ENCODE data around the gene OPRD1.
"Not testable (repeated sequence)": the region's sequence is repeated elsewhere in the genome, so short reads cannot be mapped to it uniquely, and the experiment has no call there.

Gene OPRD1

DNA sequence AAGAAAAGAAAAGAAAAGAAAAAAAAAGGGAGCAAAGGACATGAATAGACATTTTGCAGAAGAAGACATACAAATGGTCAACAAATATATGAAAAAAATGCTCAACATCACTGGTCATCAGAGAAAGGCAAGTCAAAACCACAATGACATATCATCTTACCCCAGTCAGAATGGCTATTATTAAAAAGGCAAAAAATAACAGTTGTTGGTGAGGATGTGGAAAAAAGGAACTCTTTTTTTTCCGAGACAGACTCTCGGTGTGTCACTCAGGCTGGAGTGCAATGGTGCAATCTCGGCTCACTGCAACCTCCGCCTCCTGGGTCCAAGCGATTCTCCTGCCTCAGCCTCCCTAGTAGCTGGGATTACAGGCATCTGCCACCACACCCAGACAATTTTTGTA lies 63.2 kb downstream of the OPRD1 start:
- DNase-seq (ENCODE audit: low read depth, low spot score); H3K27ac ChIP-seq: not testable (repeated sequence)

GRCh38 chr1:28877132-28877781 lies 65.3 kb downstream of the OPRD1 start:
- peak; percentile 26 for DNase-seq (ENCODE audit: low read depth, low spot score)

DNA sequence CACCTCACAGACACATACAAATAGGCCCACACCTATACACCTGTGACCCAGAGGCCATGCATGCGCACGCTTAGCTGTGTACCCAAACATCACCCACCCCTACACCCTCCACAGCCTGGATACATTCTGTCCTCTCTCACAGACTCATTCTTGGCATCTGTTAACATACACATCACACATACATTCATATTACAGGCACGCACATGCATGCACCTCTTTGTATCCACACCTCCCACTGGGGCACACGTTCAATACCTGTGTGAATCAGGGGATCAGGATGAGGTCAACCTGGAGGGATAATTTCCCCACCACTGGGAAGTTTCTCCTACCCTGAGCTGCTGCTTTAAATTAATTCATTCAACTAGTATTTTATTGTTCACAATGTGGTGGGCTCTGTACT lies 66.8 kb downstream of the OPRD1 start:
- peak; percentile 12 for DNase-seq (ENCODE audit: low read depth, low spot score)
- H3K27ac ChIP-seq, result no peak overlapping the region

More at GRCh38 chr1:28877132-28877781, 65.3 kb downstream of the OPRD1 start:
- no peak overlapping the region for H3K27ac ChIP-seq

DNA sequence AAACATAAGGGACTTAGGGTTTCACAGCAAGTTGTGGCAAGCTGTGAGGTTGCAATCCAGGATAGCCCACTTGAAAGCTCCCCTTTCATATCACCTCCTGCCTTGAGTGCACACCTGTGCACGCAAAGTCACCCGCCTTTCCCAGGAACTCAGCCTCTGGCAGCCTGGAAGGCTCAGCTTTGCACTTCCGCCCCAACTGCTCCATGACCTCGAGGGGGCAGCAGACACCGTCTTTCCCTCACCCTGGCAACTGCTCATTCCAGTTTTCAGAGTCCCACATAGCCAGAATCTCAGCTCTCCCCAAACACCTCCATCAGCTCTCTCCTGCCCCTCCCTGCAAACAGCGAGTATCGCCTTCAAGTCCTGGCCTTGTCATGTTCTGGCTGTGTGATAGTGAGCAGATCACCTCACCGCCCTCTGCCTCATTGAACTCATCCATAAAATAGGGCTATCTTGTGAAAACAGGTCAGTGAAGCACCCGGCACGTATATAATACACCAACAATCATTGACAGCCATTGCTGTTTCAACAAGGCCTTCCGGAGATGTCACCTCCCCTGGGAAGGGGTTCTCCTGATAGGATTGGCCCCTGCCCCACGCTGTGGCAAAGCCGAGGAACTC lies 70.1 kb downstream of the OPRD1 start:
- DNase-seq (ENCODE audit: low read depth, low spot score), result peak; percentile 36
- no peak overlapping the region for H3K27ac ChIP-seq

DNA sequence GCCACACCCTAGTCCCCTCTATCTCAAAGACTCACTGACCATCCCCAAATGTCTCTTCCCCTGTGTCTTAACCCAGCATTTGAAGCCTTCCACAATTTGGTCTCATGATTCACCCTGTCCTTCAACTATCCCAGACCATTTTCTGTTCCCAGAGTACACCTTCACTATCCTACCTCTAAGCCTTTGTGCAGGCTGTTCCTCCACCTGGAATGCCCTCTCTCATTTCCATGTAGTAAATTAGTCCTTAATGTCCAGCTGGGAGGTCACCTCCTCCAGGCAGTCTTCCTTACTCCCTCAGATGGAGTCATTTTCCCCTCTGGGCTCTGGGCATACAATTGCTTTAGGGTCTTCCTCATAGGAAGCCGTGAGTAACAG lies 71.3 kb downstream of the OPRD1 start:
- H3K27ac ChIP-seq, result no peak overlapping the region
- no peak for DNase-seq (ENCODE audit: low read depth, low spot score)

GRCh38 chr1:28885472-28885877 lies 73.5 kb downstream of the OPRD1 start:
- DNase-seq (ENCODE audit: low read depth, low spot score), result no peak
- no peak overlapping the region for H3K27ac ChIP-seq

- H3K27ac ChIP-seq, result no peak overlapping the region
- no peak for DNase-seq (ENCODE audit: low read depth, low spot score)
These were observed 74.2 kb downstream of the OPRD1 start for GRCh38 chr1:28885977-28886730.

GRCh38 chr1:28886731-28887418 lies 74.9 kb downstream of the OPRD1 start:
- DNase-seq (ENCODE audit: low read depth, low spot score), result peak; percentile 31
- H3K27ac ChIP-seq, result no peak overlapping the region

GRCh38 chr1:28887419-28887834 lies 75.5 kb downstream of the OPRD1 start:
- no peak for DNase-seq (ENCODE audit: low read depth, low spot score)
- H3K27ac ChIP-seq, result no peak overlapping the region

DNA sequence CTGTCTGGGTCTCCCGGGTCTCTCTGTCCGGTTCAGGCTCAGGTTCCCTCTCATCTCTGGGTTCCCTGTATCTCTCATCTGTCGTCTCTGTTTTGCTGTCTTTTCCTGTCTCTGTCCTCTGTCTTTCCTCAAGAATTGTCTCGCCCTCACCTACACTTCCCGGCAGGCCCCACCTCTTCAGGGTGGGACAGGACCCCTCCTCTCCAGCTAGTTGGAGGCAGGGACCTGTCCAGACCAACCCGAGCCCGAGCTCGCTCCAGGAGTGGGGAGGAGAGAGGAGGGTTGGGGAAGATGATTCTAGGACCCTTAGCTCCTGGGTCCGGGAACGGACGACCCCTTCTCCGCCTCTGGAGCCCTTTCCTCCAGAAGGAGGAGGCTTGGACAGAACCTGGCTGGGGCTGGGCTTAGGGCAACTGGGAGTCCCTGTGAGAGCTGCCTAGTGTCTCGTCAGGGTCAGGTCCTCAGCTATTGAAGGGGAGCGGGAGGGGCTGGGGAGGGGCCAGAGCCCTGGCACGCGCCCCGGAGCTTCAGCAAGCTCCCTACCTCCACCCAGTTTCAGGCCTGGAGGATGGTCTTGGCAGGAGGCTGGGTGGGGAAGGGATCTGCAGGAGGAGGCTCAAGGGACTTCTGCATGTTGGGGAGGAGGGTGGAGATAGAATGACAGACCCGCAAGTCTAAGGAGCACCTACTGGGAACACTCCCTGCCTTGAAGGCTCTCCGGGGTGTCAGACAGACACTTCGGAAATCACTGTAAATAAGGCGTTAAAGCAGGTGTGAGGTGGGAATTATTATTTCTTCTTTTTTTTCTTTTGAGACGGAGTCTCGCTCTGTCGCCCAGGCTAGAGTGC lies 76.1 kb downstream of the OPRD1 start:
- H3K27ac ChIP-seq, result no peak overlapping the region

DNA sequence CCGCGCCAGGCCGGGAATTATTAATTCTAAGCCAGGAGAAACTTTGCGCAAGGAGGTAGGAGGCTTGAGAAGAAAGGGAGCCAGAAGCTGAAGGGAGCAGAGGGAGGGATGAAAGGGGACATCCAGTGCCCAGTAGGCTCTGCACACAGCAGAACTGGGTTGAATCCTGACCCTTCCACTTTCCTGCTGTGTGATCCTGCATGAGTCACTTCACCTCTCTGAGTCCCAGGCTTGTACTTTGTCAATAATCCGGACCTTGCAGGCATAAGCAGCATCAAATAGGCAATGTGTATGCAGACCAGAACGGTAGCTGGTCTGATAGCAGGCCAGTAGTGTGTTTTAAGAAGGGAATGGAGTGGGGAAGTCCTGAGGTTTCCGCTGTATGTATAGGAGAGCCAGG lies 76.9 kb downstream of the OPRD1 start:
- H3K27ac ChIP-seq, result no peak overlapping the region

More for the DNA sequence above, 76.1 kb downstream of the OPRD1 start:
- DNase-seq (ENCODE audit: low read depth, low spot score), result no peak

DNA sequence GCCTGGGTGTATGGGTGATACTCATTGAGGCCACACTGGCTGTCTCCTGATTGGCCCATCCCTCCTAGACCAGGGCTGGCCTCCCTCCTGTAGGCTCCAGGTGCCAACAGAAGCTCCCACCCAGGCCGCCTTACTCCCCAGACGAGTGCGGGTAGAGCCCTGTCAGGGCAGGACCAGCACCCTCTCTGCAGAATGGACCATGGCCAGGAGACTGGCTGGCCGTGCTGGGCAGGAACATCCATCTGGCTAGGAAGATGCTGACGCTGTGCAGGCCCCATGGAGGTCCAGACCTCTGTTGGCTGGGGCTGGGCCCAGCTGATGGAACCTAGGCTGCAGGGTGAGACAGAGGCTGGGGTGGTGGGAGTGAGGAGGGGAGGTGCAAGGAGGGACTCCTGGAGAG lies 77.4 kb downstream of the OPRD1 start:
- DNase-seq (ENCODE audit: low read depth, low spot score), result no peak
- no peak overlapping the region for H3K27ac ChIP-seq

More for the DNA sequence above, 76.9 kb downstream of the OPRD1 start:
- DNase-seq (ENCODE audit: low read depth, low spot score), result no peak

DNA sequence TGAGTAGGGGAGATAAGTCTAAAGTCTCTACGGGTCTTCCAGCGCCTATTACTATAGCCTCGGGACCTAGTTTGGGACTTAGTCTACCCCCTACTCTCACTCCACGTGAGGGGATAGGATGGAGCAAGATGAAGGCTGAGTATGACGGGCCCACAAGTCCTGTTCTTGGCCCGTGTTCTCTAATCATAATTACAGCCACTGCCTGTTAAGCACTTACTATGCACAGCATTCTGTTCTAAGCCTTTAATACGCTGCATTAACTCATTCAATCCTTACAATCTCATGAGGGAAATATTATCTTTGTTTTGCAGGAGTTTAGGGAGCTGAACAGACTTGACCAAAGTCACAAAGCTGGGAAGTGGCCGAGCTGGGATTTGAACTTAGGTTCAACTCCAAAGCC lies 78.5 kb downstream of the OPRD1 start:
- H3K27ac ChIP-seq, result no peak overlapping the region
- DNase-seq (ENCODE audit: low read depth, low spot score), result no peak

- no peak overlapping the region for H3K27ac ChIP-seq
- DNase-seq (ENCODE audit: low read depth, low spot score), result no peak
These were observed 78.9 kb downstream of the OPRD1 start for GRCh38 chr1:28890836-28891235.

DNA sequence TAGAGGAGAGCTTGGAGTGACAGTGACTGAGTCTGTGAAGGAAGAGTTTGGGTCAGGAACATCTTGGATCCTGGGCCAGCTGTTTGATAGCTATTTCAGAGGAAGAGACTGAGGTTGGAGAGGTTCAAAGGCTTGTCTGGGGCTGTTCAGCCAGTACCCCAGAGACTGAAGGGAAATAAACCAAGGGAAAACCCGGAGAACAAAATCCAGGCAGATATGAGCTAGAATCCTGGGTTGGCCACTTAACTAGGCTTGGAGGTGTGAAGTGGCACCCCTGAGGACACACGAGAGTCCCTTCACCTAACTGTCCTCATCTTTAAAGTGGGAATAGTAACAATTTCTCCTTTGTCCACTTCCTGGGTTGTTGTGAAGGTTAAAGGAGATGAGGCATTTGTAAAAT lies 79.3 kb downstream of the OPRD1 start:
- DNase-seq (ENCODE audit: low read depth, low spot score), result no peak
- no peak overlapping the region for H3K27ac ChIP-seq

DNA sequence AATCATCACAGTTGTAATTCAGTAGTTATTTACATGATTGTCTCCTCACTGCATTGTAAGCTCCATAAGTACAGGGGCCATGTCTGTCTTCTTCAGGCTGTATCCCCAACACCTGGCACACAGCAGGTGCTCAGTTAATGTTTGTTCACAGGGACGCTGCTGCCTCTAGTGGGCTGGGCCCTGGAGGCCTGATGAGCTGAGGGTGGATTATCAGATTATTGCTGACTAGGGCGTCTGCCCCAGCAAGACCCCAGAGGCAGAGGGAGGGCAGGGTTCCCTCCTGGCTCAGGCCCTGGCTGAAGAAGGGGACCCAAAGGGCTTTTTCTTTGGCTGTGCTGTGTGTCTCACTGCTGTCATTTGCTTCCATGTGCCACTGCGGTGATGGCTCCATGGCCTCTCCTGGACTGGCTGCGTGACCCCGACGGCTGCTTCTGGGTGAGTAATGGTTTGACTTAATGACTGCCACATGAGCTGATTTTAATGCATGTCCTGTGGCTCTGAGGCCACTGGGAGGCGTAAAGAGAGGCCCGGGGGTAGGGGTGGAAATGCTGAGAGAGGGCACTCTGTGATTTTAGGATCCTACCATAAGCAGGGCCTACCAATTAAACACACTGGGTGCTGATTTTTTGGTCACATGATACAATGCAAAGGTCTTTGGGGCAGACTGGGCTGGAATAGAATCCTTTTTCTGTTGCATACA lies 81.6 kb downstream of the OPRD1 start:
- no peak for DNase-seq (ENCODE audit: low read depth, low spot score)
- H3K27ac ChIP-seq, result no peak overlapping the region

- no peak overlapping the region for H3K27ac ChIP-seq
- DNase-seq (ENCODE audit: low read depth, low spot score), result no peak
These were observed 82.8 kb downstream of the OPRD1 start for GRCh38 chr1:28894785-28895184.

DNA sequence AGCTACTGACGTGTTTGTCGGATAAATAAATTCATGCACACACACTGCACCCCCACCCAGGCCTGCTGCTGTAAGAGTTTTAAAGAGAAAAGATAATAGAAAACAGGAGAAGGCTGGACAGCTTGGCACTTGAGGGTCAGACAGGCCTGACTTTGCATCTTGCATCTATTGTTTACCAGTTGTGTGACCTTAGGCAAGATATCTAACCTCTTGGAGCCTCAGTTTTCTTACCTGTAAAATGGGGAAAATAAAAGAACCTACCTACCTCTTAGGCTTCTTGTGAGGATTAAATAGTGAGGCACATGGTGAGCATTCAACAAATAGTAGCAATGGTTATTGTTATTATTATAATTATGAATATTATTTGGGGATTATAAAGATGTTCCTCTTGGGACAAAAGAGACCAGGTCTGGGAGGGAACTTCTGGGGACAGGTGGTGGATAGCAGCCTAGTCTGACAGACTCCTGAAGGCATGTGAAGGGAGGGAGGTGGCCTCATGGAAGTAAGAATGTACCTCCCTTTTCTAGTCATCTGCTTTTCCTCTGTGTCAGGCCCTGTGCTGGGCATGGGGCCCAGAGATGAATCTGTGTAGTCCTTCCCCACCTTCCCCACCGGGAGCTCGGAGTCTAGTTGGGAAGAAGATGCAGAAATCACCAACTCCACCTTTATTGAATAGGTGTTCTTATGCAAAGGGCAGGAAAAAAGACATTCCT lies 84.1 kb downstream of the OPRD1 start:
- no peak overlapping the region for H3K27ac ChIP-seq
- no peak for DNase-seq (ENCODE audit: low read depth, low spot score)

DNA sequence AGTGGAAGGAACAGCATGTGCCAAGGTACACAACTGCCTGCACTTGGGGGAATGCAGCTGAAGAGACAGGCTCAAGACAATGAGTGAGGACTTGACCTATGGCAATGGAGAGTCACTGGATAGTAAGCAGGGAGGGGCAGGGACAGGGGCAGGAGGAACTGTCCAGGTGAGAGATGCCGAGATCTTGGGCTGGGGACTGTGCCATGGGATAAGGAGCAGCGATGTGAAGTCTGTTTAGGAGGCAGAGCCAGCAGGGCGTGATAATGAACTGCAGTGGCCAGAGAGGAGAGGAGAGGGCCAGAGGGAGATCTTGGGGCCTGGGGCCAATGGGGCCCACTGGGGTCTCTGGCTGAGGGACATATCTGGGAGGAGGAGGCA lies 84.6 kb downstream of the OPRD1 start:
- DNase-seq (ENCODE audit: low read depth, low spot score), result no peak
- no peak overlapping the region for H3K27ac ChIP-seq
